GM18505 (cell line): ENCODE measurements around the gene SLC25A26.
"Not testable (repeated sequence)": the region's sequence is repeated elsewhere in the genome, so short reads cannot be mapped to it uniquely, and the experiment has no call there.

ENCODE experiments used
- ATAC-seq: cut with Tn5 transposase; IDR thresholded peaks from one replicate; pipeline ENCODE4 v1.9.1; 2021; ENCODE audit not compliant: unreplicated experiment
- POLR2A ChIP-seq: IDR thresholded peaks from 4 replicates; pipeline ENCODE4 v1.6.1; 2011; ENCODE audit warnings: borderline replicate concordance; ENCODE audit not compliant: insufficient read depth, insufficient read length; ENCODE audit errors: extremely low read depth

Gene SLC25A26

GRCh38 chr3:66203275-66203674 lies 17.5 kb upstream of the SLC25A26 start:
- no peak for TF ChIP-seq POLR2A
- ATAC-seq = no peak

- no peak for ATAC-seq
Observed at GRCh38 chr3:66206806-66207205, 14.0 kb upstream of the SLC25A26 start.

GRCh38 chr3:66208189-66208588 lies 12.6 kb upstream of the SLC25A26 start:
- ATAC-seq = no peak
- no peak for TF ChIP-seq POLR2A

More at GRCh38 chr3:66206806-66207205, 14.0 kb upstream of the SLC25A26 start:
- no peak for TF ChIP-seq POLR2A

- TF ChIP-seq POLR2A = no peak
- ATAC-seq = no peak
Observed at GRCh38 chr3:66210687-66211295, 10.0 kb upstream of the SLC25A26 start.

- TF ChIP-seq POLR2A = no peak
- ATAC-seq = no peak
Observed at GRCh38 chr3:66211779-66212178, 9.0 kb upstream of the SLC25A26 start.

GRCh38 chr3:66215106-66215505 lies 5.7 kb upstream of the SLC25A26 start:
- TF ChIP-seq POLR2A = no peak
- ATAC-seq = no peak

GRCh38 chr3:66220066-66220465 lies 735 bp upstream of the SLC25A26 start:
- TF ChIP-seq POLR2A = no peak
- no peak for ATAC-seq

GRCh38 chr3:66224220-66224619 lies 3.4 kb downstream of the SLC25A26 start:
- TF ChIP-seq POLR2A = no peak
- ATAC-seq = no peak

- ATAC-seq = not testable (repeated sequence)
Observed at GRCh38 chr3:66226093-66226492, 5.3 kb downstream of the SLC25A26 start.

GRCh38 chr3:66227051-66227450 lies 6.2 kb downstream of the SLC25A26 start:
- no peak for ATAC-seq
- TF ChIP-seq POLR2A = no peak

GRCh38 chr3:66227915-66228314 lies 7.1 kb downstream of the SLC25A26 start:
- no peak for ATAC-seq
- TF ChIP-seq POLR2A = no peak

- TF ChIP-seq POLR2A = no peak
- ATAC-seq = no peak
Observed at GRCh38 chr3:66228707-66229106, 7.9 kb downstream of the SLC25A26 start.

- TF ChIP-seq POLR2A = no peak
- no peak for ATAC-seq
Observed at GRCh38 chr3:66229931-66230330, 9.1 kb downstream of the SLC25A26 start.

- no peak for ATAC-seq
- TF ChIP-seq POLR2A = no peak
Observed at GRCh38 chr3:66233033-66233432, 12.2 kb downstream of the SLC25A26 start.

- no peak for ATAC-seq
- TF ChIP-seq POLR2A = no peak
Observed at GRCh38 chr3:66236281-66236680, 15.5 kb downstream of the SLC25A26 start.
